NB4 (cell line): ENCODE data around the gene TSPYL4.

Source experiments
- DNase-seq: peaks from one replicate; pipeline ENCODE4 v3.0.0; 2010; ENCODE audit warnings: low read depth
- H3K4me3 ChIP-seq: one replicate; pipeline ENCODE4 v1.5.1; 2011; ENCODE audit warnings: mild to moderate bottlenecking, low read depth, low read length, moderate library complexity
- CTCF ChIP-seq: IDR thresholded peaks from one replicate; pipeline ENCODE4 v1.5.1; 2012; ENCODE audit warnings: low read depth, low read length
- MAX ChIP-seq: IDR thresholded peaks from 2 replicates; pipeline ENCODE4 v1.6.1; 2011; ENCODE audit warnings: low read depth, low read length
- MYC ChIP-seq: IDR thresholded peaks from 2 replicates; pipeline ENCODE4 v1.6.1; 2011; ENCODE audit warnings: low read depth, low read length
- POLR2A ChIP-seq: IDR thresholded peaks from 2 replicates; pipeline ENCODE4 v1.6.1; 2011; ENCODE audit warnings: mild to moderate bottlenecking; ENCODE audit not compliant: insufficient read length; ENCODE audit errors: extremely low read depth

Gene TSPYL4

GRCh38 chr6:116292553-116292952, 38.7 kb upstream of the TSPYL4 start:
- TF ChIP-seq CTCF (no peak), MYC (no peak), POLR2A (no peak), MAX (no peak)
- no peak for DNase-seq
- H3K4me3 ChIP-seq = no peak overlapping the region

GRCh38 chr6:116291701-116292396, 38.0 kb upstream of the TSPYL4 start:
- no peak for TF ChIP-seq MAX
- no peak for TF ChIP-seq CTCF
- TF ChIP-seq POLR2A = no peak
- TF ChIP-seq MYC = no peak
- no peak overlapping the region for H3K4me3 ChIP-seq
- no peak for DNase-seq

GRCh38 chr6:116290799-116291198, 36.9 kb upstream of the TSPYL4 start:
- TF ChIP-seq POLR2A (no peak), MAX (no peak), CTCF (no peak), MYC (no peak)
- DNase-seq = no peak
- no peak overlapping the region for H3K4me3 ChIP-seq

- no peak for TF ChIP-seq POLR2A
- TF ChIP-seq MYC = no peak
- no peak for TF ChIP-seq CTCF
- TF ChIP-seq MAX = no peak
- no peak overlapping the region for H3K4me3 ChIP-seq
- DNase-seq = no peak
These were observed 36.0 kb upstream of the TSPYL4 start for GRCh38 chr6:116289876-116290275.

- no peak overlapping the region for H3K4me3 ChIP-seq
- TF ChIP-seq CTCF (peak; percentile 80), MAX (no peak)
- DNase-seq = peak; percentile 61
These were observed 33.9 kb upstream of the TSPYL4 start for GRCh38 chr6:116287689-116288282.
